ENCODE measurements around the gene PWP1.

The PWP1 gene

GRCh38 chr12:107736914-107737313 lies 51.3 kb downstream of the PWP1 start:
- peak in 1 of 2 donors; percentile 2 for DNase-seq

- DNase-seq = no peak
These were observed 62.9 kb downstream of the PWP1 start for GRCh38 chr12:107748472-107748871.

- no peak for DNase-seq
These were observed 63.5 kb downstream of the PWP1 start for GRCh38 chr12:107749083-107749482.

GRCh38 chr12:107759410-107759809 lies 73.8 kb downstream of the PWP1 start:
- DNase-seq = peak; percentile 51 to 58

- DNase-seq = peak in 1 of 2 donors; percentile 11
These were observed 74.7 kb downstream of the PWP1 start for GRCh38 chr12:107760207-107760808.

- DNase-seq = peak; percentile 96 to 97
These were observed 75.4 kb downstream of the PWP1 start, which contains the start of gene PRDM4 for GRCh38 chr12:107760809-107761501. Gene PRDM4, minus strand, starts transcription at chr12:107761137. Its CDS starts 622 bp downstream, at chr12:107760515.

- no peak for DNase-seq
These were observed 75.9 kb downstream of the PWP1 start for GRCh38 chr12:107761502-107761904.
